ENCODE results near the gene PLSCR4.

PLSCR4 gene

DNA sequence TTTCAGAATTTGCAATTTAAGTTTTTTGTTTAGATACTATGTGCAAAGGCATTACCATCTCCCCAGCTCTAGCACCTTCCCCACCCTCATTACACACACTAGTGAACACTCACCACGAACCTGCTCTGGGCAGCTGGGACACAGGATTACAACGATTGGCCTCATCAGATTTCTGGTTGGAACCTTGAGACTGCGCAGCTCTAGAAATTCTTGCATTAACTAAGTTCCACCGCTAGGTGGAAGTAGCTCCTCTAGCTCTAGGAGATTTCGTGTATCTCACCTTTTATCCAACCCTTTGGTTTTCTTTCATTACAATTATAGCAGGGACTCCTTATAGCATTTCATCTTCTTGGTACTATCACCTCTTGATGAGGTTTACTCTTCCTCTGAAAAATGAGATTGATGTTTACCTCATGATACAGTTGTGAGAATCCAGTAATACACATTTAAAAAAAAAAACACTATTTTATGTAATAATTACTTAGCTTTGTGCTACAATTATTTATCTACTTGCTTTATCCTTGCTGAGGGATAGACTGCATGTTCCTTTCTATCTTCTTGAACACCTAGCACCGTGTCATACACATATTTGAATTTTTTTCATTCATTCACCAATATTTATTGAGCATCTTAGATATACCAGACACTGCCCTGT lies 61.3 kb downstream of the PLSCR4 start:
- peak; percentile 7 for DNase-seq

DNA sequence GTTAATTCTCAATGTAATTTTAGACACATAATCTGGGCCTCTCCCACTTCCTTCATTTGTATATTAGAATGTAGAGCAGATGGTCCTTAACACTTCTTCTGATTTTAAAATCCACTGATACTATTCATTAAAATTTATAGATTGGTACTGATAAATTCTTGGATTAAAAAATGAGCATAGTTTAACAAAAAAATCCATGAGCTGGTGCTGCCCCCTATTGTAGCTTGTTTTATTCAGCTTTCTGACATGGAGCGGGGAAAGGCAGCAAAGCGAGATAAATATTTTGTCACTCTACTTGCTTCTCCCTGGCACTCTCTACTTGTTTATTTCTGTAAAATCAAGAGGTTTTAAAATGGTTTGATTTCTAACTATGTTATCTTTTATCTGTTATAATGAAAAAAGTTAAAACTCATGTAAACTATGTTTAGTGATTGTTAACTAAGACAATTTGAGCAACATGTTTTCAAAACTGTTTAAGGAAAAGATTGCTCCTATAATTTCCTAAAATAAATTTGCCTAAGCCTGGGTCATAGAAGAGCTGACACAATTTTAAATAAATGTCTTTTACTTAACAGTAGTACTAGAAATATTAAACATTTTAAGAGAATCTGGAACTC lies 63.5 kb downstream of the PLSCR4 start:
- no peak for DNase-seq

DNA sequence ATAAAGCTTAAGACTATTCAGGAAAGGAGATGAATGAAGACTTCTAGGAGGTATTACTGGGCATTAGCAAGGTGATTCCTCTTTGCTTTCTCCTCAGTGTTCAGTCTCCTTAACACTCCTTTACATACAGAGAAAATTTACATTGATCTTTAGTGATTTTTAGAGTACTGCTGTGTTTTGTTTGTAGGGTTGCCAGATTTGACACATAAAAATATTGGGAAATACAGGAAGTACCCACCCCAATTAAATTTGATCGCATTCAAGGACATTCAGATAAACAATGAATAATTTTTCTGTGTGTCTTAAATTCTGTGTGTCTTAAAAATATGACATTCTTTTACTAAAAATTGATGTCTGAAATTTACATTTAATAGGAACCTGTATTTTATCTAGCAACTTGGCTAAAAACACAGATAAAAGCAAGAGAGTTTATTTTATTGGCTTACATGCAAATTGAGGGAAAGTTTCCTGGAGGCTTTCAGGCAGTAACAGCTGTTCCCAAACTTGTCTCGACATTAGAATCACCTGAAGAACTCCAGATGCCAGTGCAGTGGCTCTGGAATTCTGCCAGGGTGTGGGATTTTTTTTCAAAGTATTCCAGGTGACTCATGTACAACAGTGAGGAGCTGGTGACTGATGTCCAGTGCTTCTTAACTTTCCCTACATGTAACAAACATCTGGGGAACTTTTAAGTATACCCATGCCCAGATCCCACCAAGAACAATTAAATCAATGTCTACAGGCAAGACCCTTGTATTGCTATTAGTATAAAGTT lies 66.5 kb downstream of the PLSCR4 start:
- DNase-seq = no peak

DNA sequence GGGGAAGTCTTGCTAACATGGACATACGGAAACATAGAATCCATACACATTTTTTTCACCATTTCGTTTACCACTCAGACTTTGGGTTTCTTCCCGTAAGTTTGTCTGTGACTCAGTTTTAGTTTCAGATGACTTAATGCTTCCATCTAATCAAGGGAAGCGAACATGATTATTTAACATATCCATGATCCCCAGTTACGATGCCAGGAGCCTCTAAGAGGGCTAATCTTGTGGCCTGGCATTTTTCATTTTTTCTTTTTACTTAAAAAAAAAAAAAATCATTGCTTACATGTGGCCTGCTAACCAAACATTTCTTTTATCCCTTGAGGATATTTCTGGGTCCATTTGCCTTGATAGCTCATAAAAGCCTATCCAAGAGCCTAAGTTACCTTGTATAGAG lies 69.7 kb downstream of the PLSCR4 start:
- DNase-seq = no peak

DNA sequence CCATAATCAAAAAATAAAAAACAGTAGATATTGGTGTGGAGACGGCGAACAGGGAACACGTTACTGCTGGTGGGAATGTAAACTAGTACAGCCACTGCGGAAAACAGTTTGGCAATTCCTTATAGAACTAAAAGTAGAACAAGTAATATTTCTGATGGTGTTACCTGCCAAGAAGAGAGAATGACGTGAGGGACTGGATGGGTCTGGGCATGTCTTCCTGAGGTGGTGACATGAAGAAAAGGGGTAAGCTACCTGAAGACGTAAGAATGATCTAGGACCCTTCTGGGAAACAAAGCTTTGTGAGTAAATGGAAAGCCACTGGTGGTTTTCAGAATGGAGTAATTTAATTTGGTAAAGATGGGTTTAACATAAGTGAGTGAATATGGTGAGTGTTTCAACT lies 70.5 kb downstream of the PLSCR4 start:
- no peak for DNase-seq

DNA sequence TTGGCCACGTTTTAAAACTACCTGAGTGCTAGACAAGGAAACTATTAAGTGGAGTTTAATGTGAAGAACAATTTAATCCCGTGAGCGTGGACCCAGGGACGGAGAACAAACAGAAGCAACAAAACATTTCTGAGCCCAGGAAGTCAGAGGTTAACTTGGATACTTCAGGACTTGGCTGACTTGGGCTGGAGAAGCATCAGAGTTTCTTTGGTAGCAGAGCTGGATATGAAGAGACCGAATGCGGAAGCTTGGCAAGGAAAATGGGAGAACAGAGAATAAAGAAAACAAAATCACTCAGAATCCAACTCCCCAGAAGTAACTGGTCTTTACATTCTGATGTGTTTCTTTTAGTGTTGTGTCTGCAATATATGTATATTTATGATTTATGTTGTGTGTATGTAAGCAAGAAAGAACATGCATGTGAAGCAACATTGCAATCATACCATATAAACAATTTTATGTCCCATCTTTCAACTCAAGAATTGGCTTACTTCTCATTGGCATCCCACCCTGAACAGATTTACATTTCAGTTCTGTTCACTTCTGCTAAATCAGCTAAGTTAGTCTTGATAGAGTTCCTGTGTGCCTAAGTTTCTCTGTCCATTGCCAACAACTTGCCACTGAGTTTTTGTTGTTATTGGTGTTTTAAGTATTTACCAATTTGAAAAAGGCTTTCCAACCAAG lies 72.8 kb downstream of the PLSCR4 start:
- no peak for DNase-seq

DNA sequence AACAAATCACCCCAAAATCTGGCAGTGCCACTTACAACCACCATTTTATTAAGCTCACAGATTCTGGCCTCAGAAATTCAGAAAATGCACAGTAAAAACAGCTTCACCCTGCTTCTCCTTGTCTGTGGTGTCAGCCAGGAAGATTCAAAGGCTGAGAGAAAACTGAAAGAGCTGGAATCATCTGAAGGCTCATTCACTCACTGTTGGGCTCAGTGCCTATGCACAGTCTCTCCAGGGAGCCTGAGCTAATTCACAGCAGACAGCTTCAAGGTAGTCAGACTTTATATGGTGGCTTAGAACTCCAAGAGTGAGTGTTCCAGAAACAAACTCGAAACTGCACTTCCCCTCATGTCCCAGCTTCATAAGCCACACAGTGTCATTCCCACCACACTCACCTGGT lies 73.4 kb downstream of the PLSCR4 start:
- DNase-seq = no peak

DNA sequence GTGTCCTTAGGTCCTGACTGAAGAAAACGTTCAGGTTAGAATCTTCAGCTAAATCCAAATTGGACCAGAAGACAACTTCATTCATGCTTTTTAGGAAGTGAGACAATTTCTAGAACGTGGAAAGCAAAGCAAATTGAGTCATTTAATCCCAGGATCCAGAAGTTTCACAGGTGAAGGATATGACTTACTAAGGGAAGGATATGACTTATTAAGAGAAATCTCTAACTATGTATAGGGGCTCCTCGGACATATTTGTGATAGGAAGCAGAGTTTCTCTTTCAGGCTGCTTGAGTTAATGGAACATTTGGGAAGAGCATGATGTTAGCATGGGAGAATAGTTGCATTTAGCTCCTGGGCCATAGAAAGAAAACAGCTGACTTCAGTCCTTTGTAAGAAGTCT lies 73.8 kb downstream of the PLSCR4 start:
- DNase-seq = no peak

DNA sequence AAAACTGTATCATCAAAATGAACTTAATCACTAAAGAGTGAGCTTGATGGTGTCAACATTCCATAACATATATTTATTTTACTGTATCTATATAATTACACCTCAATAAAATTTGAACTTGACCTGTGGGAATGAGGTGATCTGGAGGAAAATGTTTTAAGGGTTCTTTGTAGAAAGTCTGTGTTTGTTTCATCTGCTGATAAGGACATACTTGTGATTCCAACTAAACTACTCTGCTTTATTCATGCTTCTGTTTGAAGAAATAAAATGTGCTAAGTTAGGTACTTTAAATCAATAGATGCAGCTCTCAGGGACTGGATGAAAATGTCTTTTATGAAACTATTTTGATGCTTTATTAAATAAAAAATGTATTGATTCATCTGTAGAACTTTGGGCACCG lies 78.3 kb downstream of the PLSCR4 start:
- no peak for DNase-seq

DNA sequence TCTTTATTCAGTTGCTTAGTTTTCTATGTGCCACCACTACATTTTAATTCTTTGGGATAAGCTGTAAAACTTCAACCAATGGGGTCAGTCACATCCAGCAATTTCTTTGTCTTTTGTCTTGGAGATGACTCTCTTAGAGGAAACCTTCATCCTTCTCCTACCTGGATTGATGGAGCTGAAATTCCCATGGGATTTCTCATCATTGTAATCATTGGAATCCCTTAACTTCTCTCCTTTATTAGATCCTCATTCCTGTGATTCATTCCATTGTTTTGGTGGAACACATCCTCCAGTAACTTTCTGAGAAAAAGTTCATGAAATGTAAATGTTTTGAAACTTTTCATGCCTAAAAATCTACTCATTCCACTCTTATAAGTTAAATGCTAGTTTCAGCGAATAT lies 80.3 kb downstream of the PLSCR4 start:
- DNase-seq = no peak

DNA sequence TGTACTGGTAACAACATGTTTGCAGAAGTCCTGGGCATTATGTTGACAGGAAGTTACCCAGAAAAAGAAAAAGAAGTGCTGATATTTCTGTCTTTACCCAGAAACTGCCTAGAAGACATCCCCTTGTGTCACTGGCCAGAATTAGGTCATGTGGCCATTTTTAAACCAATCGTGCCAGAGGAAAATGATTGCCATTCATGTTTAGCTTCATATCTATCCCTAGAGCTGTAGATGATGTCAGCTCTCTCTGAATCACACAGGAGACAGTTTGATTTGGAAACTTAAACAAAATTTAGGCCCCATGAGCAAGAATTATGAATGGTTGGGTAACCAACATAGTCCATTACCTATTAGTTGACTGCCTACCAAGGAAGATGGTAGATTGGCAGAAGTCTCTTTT lies 81.0 kb downstream of the PLSCR4 start:
- DNase-seq = no peak

DNA sequence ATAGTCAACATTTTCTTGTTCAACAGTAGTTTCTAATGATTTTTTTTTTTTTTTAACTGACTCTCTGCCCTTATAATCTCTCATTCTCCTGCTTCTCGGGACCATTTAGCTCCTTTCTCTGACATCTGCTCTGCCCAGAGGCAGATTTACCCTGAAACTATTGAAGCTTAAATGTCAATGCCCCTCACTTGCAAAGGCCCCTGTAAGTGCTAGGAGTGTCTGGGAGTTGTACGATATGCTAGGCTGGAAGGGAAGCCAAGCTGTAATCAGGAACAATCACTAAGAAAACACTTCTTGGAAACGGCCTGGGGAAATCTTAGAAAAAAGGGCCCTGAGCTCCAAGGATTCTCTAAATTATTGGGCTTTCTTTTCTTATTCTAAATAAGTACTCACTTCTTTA lies 84.1 kb downstream of the PLSCR4 start:
- DNase-seq = no peak

DNA sequence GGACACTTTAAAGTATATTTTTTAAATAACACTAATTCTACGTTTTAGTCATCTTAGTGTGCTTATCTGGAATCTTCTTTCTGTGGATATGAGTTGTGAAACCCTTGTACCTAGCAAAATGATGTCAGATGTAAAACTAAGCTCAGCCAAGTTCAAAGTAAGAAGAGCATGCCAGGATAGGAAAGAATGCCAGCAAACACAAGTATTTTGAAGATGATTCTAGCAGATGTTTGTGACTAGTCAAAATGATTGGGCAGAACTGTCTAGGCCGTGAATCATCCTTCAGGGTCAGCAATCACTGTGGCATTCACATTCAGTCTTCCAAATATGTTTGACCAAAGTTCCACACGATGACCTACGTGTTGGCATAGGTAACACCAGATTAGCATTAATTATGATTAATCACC lies 84.5 kb downstream of the PLSCR4 start:
- no peak for DNase-seq

DNA sequence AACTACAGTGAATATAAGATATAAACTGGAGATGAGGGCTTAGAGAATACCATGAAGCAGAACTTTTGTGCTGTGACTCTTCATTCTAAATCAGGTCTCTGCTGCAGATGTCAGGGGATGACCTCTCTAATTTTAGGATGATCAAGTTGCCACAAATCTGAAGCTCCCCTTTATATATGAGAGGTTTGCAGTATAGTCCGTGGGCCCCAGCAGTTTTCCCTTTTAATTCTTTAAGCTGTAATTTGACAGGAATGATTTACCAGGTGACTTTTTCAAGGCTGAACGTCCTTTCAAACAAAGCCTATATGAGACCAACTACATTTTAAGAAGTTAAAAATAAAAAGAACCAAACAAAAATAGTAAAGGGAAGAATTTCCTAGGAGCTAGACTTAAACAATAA lies 85.0 kb downstream of the PLSCR4 start:
- DNase-seq = no peak

DNA sequence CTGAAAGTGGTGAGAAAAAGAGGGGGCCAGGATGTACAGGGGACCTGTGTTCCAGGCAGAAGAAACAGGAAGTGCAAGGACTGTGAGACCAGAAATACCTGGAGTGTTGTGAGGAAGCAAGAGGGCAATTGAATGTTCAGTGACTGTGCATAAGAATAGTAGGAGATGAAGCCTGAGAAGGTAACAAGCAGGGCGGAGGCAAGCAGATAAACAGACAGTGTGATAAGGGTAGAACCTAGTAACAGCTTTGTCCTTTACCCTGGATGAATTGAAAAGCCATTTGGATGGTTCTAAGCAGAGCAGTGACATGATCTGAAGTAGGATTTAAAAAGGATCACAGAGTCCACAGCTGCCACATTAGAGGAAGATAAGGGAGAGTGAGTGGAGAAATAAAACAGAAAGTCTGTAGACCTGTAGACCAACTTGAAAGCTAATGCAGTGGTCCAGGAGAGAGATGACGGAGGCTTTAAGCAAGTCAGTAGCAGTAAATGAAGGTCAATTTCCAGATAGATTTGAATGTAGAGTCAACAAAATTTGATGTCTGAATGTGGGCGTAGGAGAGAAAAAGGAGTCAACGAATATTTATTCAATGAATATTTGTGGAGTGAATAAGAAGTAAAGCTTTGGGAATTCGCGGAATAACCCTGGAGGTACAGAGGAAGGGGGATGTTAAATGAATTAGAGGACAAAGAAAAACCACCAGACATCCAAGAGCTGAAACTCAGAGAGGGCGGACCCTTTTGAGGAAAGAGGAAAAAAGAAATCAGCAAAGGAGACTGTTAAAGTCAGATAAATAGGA lies 85.7 kb downstream of the PLSCR4 start:
- DNase-seq = no peak

DNA sequence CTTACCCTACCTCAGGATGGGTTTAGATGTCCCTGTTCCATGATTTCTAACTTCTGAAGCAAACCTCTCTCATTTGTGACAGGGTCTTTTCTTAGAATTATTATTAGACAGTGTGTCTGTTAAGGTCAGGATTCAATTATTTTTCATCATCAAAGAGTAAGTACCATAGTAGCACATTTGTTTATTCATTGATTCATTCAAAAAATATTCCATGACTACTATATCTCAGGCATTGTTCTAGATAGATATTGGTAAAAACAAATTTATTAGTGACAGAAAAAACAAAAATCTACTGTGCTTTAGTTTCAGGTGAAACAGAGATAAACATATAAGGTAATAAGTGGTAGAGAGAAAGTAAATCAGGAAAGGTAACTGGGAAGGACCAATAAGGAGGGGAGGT lies 86.4 kb downstream of the PLSCR4 start:
- no peak for DNase-seq

DNA sequence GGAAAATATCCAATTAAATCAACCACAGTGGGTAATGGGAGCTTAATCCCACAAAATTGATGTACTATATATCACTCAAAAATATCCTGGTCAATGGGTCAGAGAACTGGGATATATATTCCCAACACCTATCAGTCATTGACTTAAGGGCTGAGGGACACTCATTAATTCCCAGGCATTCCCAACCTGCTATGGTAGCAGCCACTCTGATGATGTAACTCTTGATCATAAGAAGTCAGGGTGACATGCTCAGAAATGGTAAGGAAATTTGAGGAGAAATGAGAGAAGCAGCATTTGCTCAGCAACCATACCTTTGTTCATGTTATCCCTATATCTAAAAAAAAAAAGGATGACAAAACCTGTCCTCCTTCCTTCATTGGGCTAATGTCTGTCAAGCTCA lies 86.8 kb downstream of the PLSCR4 start:
- no peak for DNase-seq

DNA sequence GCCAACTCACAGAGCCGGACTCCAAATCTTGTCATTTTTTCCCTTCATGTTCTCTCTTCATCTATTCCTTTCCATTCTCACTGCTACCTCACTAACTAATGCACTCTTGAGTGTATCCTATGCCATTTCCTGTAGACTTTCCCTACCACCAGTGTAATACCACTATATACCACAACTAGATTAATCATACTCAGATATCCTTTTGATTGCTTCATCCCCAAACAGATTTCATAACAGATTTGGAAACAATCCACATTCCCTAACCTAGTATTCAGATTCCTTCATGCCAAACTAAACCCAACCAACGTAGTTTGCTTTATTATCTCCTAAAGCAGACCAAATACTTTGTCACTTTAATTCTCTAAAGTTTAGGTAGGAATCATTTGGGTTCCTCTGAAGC lies 87.3 kb downstream of the PLSCR4 start:
- DNase-seq = no peak

DNA sequence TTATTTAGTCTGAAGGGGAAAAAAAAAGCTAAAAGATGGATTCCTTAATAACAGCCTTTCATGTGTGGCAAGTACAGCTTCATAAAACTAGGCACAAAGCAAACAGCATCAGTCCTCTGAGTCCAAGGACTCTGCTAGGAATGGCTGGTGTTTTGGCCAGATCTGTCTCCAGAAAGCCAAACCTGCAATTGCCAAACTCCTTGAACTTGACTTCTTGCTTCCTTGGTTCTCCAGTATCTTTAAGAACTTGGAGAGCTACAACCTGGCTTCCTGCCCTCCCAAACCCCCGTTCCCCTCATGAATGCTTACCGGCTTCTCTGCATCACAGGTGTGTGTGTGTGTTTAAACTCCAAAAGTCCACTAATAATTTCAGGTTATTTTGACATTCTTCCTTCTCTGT lies 88.3 kb downstream of the PLSCR4 start:
- no peak for DNase-seq

DNA sequence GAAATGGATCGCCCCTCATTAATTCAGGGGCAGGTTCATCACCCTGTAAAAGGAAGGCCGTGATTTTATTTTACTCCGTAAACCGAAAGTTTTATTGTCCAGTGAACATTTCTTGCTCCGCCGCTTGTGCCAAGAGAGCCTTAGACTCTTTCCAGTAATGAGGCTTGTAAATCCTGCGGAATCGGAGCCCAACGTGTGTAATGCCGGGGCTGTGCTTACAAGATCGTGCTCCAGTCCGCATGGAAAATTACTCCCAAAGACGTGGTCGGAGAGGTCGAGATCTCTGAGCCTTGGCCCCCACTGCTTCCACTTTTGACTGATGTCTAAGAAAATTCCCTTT lies 89.3 kb downstream of the PLSCR4 start:
- DNase-seq = no peak

DNA sequence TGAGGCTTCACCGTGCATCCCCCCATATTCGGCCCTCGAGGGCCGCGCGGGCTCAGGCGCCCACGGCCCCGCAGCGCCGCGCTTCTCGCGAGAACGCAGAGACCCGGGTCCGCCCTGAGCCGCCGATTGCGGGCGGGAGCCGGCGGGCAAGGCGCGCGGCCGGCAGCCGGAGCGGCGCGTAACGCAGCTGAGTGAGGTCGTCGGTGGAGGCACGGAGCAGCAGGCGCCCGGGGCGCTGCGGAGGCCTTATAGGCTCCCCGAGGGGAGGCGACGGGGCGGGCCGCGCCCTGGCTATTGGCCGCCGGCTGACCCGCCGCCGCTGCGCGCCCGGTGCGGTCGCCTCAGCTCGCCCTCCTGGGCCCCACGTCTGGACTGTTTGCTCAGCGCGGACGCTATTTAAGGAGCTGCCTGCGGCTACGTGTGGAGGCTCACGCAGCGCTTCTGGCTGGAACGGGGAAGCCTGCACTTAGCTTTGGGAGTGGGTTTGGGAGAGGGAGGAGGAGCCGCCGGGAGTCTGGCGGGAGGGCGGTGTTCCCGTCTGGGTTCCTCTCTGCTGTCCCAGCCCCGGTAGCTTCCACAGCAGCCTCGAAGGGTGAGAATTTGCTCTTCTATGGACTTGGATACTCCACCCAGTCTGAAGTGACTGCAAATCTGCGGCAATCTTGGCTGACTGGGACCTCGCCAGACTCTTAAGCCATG lies 89.8 kb downstream of the PLSCR4 start, which contains the start of gene PLOD2:
Gene PLOD2, minus strand, starts transcription at position 221 of the 699 bp plus-strand sequence. Its CDS starts 195 bp downstream, at position 26.
- DNase-seq = peak; percentile 29

DNA sequence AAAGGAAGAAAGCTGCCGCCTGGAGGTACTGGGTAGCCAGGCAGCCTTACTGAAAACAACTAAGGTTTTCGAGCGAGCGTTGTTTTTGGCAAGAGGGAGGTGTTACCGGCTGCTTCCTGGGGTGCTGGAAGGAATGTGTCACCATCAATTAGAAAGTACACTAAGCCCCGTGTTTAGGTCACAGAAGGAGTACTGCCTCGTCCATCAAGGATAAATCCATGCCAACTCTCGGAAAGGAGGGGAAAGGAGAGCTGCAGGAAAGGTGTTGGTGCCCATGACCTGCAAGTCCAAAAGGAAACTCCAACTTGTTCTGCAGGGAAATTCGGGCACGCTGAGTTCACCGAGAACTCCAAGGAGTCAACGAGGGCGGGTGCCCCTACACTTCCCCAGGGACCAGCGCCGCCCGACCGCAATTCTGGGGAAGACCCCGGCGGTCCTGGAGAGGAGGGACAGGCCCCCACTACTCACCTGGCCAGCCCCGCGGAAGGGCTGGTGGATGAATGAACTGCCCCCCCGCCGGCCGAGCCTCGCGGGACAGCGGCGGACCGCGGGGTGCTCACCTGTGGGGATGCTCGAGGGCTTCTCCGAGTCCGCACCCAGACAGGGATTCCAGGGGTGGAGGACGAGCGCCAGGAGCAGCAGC lies 90.5 kb downstream of the PLSCR4 start:
- DNase-seq = peak; percentile 69
